Caco-2 (cell line): ENCODE results near the gene SPP1. TPM values are rescaled to one million over a fixed set of nuclear protein-coding genes. Genes with fewer than 3 reads are reported as not detected.

ENCODE experiments used
- BruUV-seq: library from RNA; stranded (reverse); fragments of 400-500 nt; replicated peaks from 2 replicates; lab custom pipeline; 2021; lab: Mats Ljungman, UMichigan
- CTCF ChIA-PET: fragments of 300-600 bp; sonication (Branson Sonifier 250); formaldehyde crosslinking; loops from one replicate; lab custom pipeline; 2022; ENCODE audit warnings: antibody characterized with exemption; lab: Charles Lee
- POLR2A ChIA-PET: fragments of 300-600 bp; sonication (Branson Sonifier 250); formaldehyde crosslinking; loops from one replicate; lab custom pipeline; 2022; ENCODE audit warnings: antibody characterized with exemption; lab: Charles Lee
- DNase-seq, 2 experiments: peaks; one replicate each; pipeline versions ENCODE4 v3.0.0 to v3.0.0-alpha.2; 2020 to 2022
- H3K27me3 ChIP-seq: replicated peaks from 2 replicates; pipeline ENCODE4 v1.6.0; 2011; ENCODE audit warnings: low read length; ENCODE audit not compliant: control insufficient read depth, insufficient read depth
- H3K36me3 ChIP-seq: 2 replicates; pipeline ENCODE4 v1.5.1; 2011; ENCODE audit warnings: low read length; ENCODE audit not compliant: control insufficient read depth, insufficient read depth
- H3K4me1 ChIP-seq: fragments of 250-450 bp; sonication (Bioruptor Pico); 2 replicates; pipeline ENCODE4 v1.5.1; 2020; ENCODE audit warnings: mild to moderate bottlenecking
- H3K4me3 ChIP-seq: 2 replicates; pipeline ENCODE4 v1.5.1; 2011; ENCODE audit warnings: low read depth, mild to moderate bottlenecking, control low read depth, low read length
- H3K9me3 ChIP-seq: fragments of 250-450 bp; sonication (Bioruptor Pico); 2 replicates; pipeline ENCODE4 v1.5.1; 2020; ENCODE audit warnings: mild to moderate bottlenecking, moderate library complexity
- H3K27ac Mint-ChIP-seq: one replicate; pipeline ENCODE4 v1.8.0; 2022; ENCODE audit warnings: mixed read lengths; ENCODE audit not compliant: unreplicated experiment
- H3K27me3 Mint-ChIP-seq: one replicate; pipeline ENCODE4 v1.8.0; 2022; ENCODE audit warnings: mixed read lengths; ENCODE audit not compliant: insufficient read depth, unreplicated experiment
- H3K36me3 Mint-ChIP-seq: one replicate; pipeline ENCODE4 v1.8.0; 2022; ENCODE audit warnings: mild to moderate bottlenecking, mixed read lengths; ENCODE audit not compliant: insufficient read depth, unreplicated experiment
- H3K4me1 Mint-ChIP-seq: one replicate; pipeline ENCODE4 v1.8.0; 2022; ENCODE audit warnings: low read depth, mixed read lengths; ENCODE audit not compliant: unreplicated experiment
- H3K4me3 Mint-ChIP-seq: one replicate; pipeline ENCODE4 v1.8.0; 2022; ENCODE audit warnings: mild to moderate bottlenecking, moderate library complexity, mixed read lengths; ENCODE audit not compliant: unreplicated experiment
- H3K9me3 Mint-ChIP-seq: one replicate; pipeline ENCODE4 v1.8.0; 2022; ENCODE audit warnings: mixed read lengths; ENCODE audit not compliant: unreplicated experiment
- CTCF ChIP-seq, 2 experiments: fragments of 200-600 bp in 1 of 2; IDR thresholded peaks; 1 replicate in 1 of 2; 2 replicates in 1 of 2; pipeline versions ENCODE4 v1.5.1 to v1.8.0; 2011 to 2022; ENCODE audit warnings: antibody characterized with exemption in 1 of 2, control low read depth in 1 of 2, inconsistent platforms in 1 of 2, low read depth in 1 of 2, low read length in 1 of 2, mild to moderate bottlenecking in 1 of 2, moderate library complexity in 1 of 2; ENCODE audit not compliant: insufficient read depth in 1 of 2, severe bottlenecking in 1 of 2, unreplicated experiment in 1 of 2
- intact Hi-C: fragments of 100-400 bp; cut with micrococcal nuclease; formaldehyde crosslinking; loops from one replicate; pipeline ENCODE4 v1.10.0; 2022; ENCODE audit not compliant: unreplicated experiment
- total RNA-seq: library from RNA; stranded (reverse); gene quantifications from 2 replicates; pipeline ENCODE4 v1.2.3, GENCODE V29; 2022

Gene SPP1
- total RNA-seq, 1 experiment from 2014 or later: 0.77 TPM

- Histone ChIP-seq H3K4me1 (no peaks in the 10 kb centered on the region), H3K9me3 (no peaks in the 10 kb centered on the region), H3K4me3 (no peak overlapping the region), H3K36me3 (no peaks in the 10 kb centered on the region), H3K27me3 (no peaks in the 10 kb centered on the region)
- Mint-ChIP-seq H3K9me3 (no peaks in the 10 kb centered on the region), H3K36me3 (no peaks in the 10 kb centered on the region), H3K4me3 (no peak overlapping the region), H3K27me3 (peaks cover 18% of the 10 kb centered on the region), H3K27ac (no peak overlapping the region), H3K4me1 (no peaks in the 10 kb centered on the region)
- peak in 1 of 2 experiments; percentile 39 for TF ChIP-seq CTCF (IDR thresholded peaks at IDR 0.05; ENCODE audit: insufficient read depth in 1 of 2, low read depth in 1 of 2, low read length in 1 of 2, severe bottlenecking in 1 of 2, unreplicated experiment in 1 of 2)
- POLR2A ChIA-PET: no interaction called here
- no TSS peak for BruUV-seq
- CTCF ChIA-PET: interaction anchor here (1.0 to 1.1 kb wide), 2 partner anchors 133 to 136 kb away, joined by 4 to 7 read pairs; no protein-coding TSS in a partner anchor
- intact Hi-C loops: loop anchor here (1.0 kb wide), 1 partner anchor 132 kb away; no protein-coding TSS in a partner anchor
- DNase-seq: peak in 1 of 2 experiments; percentile 51
Measured at GRCh38 chr4:87985097-87985886, 9.8 kb downstream of the SPP1 start.

- Histone ChIP-seq H3K36me3 (no peaks in the 10 kb centered on the region), H3K4me1 (no peaks in the 10 kb centered on the region), H3K27me3 (no peaks in the 10 kb centered on the region), H3K4me3 (no peak overlapping the region), H3K9me3 (no peaks in the 10 kb centered on the region)
- no peak for DNase-seq
- no peak overlapping the region for H3K27ac Mint-ChIP-seq
- CTCF ChIA-PET: interaction anchor here (1.0 to 1.1 kb wide), 2 partner anchors 133 to 137 kb away, joined by 4 to 7 read pairs; no protein-coding TSS in a partner anchor
- TF ChIP-seq CTCF (IDR thresholded peaks at IDR 0.05; ENCODE audit: insufficient read depth in 1 of 2, low read depth in 1 of 2, low read length in 1 of 2, severe bottlenecking in 1 of 2, unreplicated experiment in 1 of 2): no peak
- intact Hi-C loops: loop anchor here (1.0 kb wide), 1 partner anchor 133 kb away; no protein-coding TSS in a partner anchor
- no TSS peak for BruUV-seq
- H3K36me3 Mint-ChIP-seq: no peaks in the 10 kb centered on the region
- H3K4me1 Mint-ChIP-seq: no peaks in the 10 kb centered on the region
- POLR2A ChIA-PET: no interaction called here
- H3K4me3 Mint-ChIP-seq: no peak overlapping the region
- H3K27me3 Mint-ChIP-seq: peaks cover 18% of the 10 kb centered on the region
- H3K9me3 Mint-ChIP-seq: no peaks in the 10 kb centered on the region
Measured at GRCh38 chr4:87985887-87986200, 10.3 kb downstream of the SPP1 start.

- Histone ChIP-seq H3K4me1 (no peaks in the 10 kb centered on the region), H3K4me3 (no peak overlapping the region), H3K9me3 (no peaks in the 10 kb centered on the region), H3K36me3 (no peaks in the 10 kb centered on the region), H3K27me3 (no peaks in the 10 kb centered on the region)
- no peaks in the 10 kb centered on the region for H3K9me3 Mint-ChIP-seq
- intact Hi-C loops: no loop called here
- H3K36me3 Mint-ChIP-seq: no peaks in the 10 kb centered on the region
- POLR2A ChIA-PET: no interaction called here
- H3K4me1 Mint-ChIP-seq: no peaks in the 10 kb centered on the region
- no peak overlapping the region for H3K27ac Mint-ChIP-seq
- peaks cover 18% of the 10 kb centered on the region for H3K27me3 Mint-ChIP-seq
- BruUV-seq: no TSS peak
- no peak overlapping the region for H3K4me3 Mint-ChIP-seq
- CTCF ChIA-PET: interaction anchor here (0.7 kb wide), 1 partner anchor 136 kb away, joined by 3 read pairs; no protein-coding TSS in a partner anchor
- DNase-seq: no peak
- no peak for TF ChIP-seq CTCF (IDR thresholded peaks at IDR 0.05; ENCODE audit: insufficient read depth in 1 of 2, low read depth in 1 of 2, low read length in 1 of 2, severe bottlenecking in 1 of 2, unreplicated experiment in 1 of 2)
Measured at GRCh38 chr4:87986508-87986907, 11.0 kb downstream of the SPP1 start.
